ENCODE data around the gene KIRREL1. TPM values are rescaled to one million over a fixed set of nuclear protein-coding genes. Genes with fewer than 3 reads are reported as not detected.
A peak's percentile ranks its signal among the peaks of the same experiment; 100 is the strongest.

KIRREL1 gene
- total and polyA plus RNA-seq, 2 donors from 2014 or later, result 13.7 to 54.9 TPM

DNA sequence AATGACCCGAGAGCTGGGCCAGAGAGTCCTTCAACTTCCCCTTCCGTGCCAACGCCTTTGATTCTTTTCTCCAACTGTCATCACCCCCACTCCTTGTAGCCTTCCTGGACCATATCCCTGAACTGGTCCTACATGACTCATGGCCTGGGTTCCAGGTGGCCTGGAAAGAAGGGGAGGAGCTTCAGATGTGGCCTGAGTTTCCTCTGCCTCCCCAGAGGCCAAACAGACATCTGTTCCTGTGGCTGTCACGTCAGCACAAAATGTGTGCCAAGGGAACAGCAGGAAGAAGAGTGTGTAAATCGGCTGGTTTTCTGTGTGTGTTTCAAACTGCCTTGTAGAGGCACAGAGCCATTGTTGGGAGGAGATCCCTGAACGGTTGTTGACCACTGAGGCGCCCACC is 24.9 kb upstream of the KIRREL1 start:
- peaks cover 0 to 4% (median 0%) of the 10 kb centered on the region in 3 donors for H3K9me3 ChIP-seq (ENCODE audit: control insufficient read depth in 2 of 3, insufficient read depth in 1 of 3, low read length in 3 of 3)
- H3K27ac ChIP-seq (ENCODE audit: low read depth in 2 of 2, low read length in 2 of 2), result no peak overlapping the region
- FAIRE-seq, result no peak
- H3K4me3 ChIP-seq (ENCODE audit: low read length in 3 of 3), result no peak overlapping the region
- no peaks in the 10 kb centered on the region for H3K36me3 ChIP-seq (ENCODE audit: control insufficient read depth in 2 of 3, insufficient read depth in 3 of 3, low read length in 3 of 3)
- peak in 1 of 5 donors; percentile 16 for DNase-seq
- intact Hi-C loops (cut with DNase I), result no loop called here
- no peak for TF ChIP-seq CTCF (IDR thresholded peaks at IDR 0.05; ENCODE audit: borderline replicate concordance, extremely low read depth, insufficient read depth)
- H3K9ac ChIP-seq (ENCODE audit: low read length in 3 of 3), result peak overlapping the region in 1 of 3 donors; percentile 1
- peaks cover 12 to 21% (median 14%) of the 10 kb centered on the region in 3 donors for H3K4me1 ChIP-seq (ENCODE audit: control insufficient read depth in 2 of 3, insufficient read depth in 2 of 3, low read depth in 1 of 3, low read length in 3 of 3)
- H3K27me3 ChIP-seq (ENCODE audit: control insufficient read depth, insufficient read depth, low read length), result no peaks in the 10 kb centered on the region

DNA sequence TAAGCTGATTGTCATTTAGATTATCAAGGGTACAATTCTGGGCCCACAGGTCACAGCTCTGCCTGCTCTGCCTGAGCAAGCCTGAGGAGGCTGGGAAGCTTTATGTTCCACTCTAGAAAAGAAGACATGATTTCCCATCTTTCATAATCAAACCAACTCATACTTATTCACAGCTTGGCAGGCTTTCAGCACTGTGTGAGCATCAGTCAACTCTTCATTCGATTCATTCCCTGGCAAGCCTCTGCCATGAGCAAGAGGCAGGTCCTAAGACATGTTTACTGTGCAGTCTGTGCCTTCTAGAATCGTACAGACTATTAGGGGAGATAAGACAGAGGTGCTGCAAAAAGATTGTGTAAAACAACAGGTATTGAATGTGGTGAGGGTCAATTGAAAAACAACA is 24.5 kb upstream of the KIRREL1 start:
- no peak for DNase-seq
- no peak for TF ChIP-seq CTCF (IDR thresholded peaks at IDR 0.05; ENCODE audit: borderline replicate concordance, extremely low read depth, insufficient read depth)
- no peak overlapping the region for H3K27ac ChIP-seq (ENCODE audit: low read depth in 2 of 2, low read length in 2 of 2)
- no peak for FAIRE-seq
- H3K4me1 ChIP-seq (ENCODE audit: control insufficient read depth in 2 of 3, insufficient read depth in 2 of 3, low read depth in 1 of 3, low read length in 3 of 3), result peaks cover 12 to 21% (median 14%) of the 10 kb centered on the region in 3 donors
- peaks cover 0 to 4% (median 0%) of the 10 kb centered on the region in 3 donors for H3K9me3 ChIP-seq (ENCODE audit: control insufficient read depth in 2 of 3, insufficient read depth in 1 of 3, low read length in 3 of 3)
- H3K36me3 ChIP-seq (ENCODE audit: control insufficient read depth in 2 of 3, insufficient read depth in 3 of 3, low read length in 3 of 3), result no peaks in the 10 kb centered on the region
- no peak overlapping the region for H3K4me3 ChIP-seq (ENCODE audit: low read length in 3 of 3)
- intact Hi-C loops (cut with DNase I), result no loop called here
- H3K27me3 ChIP-seq (ENCODE audit: control insufficient read depth, insufficient read depth, low read length), result no peaks in the 10 kb centered on the region
- peak overlapping the region in 1 of 3 donors; percentile 1 for H3K9ac ChIP-seq (ENCODE audit: low read length in 3 of 3)

DNA sequence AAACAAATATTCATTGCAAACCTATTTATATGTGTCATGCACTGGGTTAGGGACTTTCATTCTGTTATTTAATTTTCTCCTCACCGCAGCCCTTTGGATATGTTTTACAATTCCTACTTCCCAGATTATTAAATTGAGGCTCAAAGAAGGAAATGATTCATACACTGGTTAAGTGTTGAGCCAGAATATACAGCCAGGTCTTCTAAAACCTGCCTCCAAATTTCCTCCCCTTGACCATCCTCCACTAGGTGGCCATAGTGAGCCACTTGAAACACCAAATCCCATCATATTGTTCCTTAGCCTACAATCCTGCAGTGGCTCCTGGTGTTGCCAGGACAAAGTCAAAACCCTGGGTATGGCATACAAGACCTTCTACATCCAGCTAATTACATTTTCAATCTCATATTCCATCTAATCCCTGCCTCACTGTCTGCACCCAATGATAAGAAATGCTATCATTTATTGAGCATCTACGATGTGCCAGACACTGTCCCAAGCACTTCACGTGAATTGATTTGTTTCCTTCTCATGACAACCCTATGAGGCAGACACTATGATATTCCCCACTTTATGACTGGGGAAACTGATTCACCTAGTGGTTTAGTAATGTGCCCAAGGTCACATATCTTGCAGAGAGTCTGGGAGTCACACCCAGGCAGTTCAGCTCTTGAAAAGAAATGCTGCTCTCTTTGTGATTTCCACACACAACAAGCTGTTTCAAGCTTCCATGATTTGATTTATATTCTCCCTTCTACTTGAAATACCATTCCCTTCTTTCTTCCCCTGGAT is 23.6 kb upstream of the KIRREL1 start:
- Histone ChIP-seq H3K27ac (ENCODE audit: low read depth in 2 of 2, low read length in 2 of 2) (no peak overlapping the region), H3K4me1 (ENCODE audit: control insufficient read depth in 2 of 3, insufficient read depth in 2 of 3, low read depth in 1 of 3, low read length in 3 of 3) (peaks cover 12 to 21% (median 14%) of the 10 kb centered on the region in 3 donors), H3K36me3 (ENCODE audit: control insufficient read depth in 2 of 3, insufficient read depth in 3 of 3, low read length in 3 of 3) (no peaks in the 10 kb centered on the region), H3K9me3 (ENCODE audit: control insufficient read depth in 2 of 3, insufficient read depth in 1 of 3, low read length in 3 of 3) (peaks cover 0 to 4% (median 0%) of the 10 kb centered on the region in 3 donors), H3K4me3 (ENCODE audit: low read length in 3 of 3) (no peak overlapping the region), H3K9ac (ENCODE audit: low read length in 3 of 3) (no peak overlapping the region), H3K27me3 (ENCODE audit: control insufficient read depth, insufficient read depth, low read length) (no peaks in the 10 kb centered on the region)
- DNase-seq (peak in 4 of 5 donors; percentile 72 to 87 (median 76)), FAIRE-seq (no peak)
- intact Hi-C loops (cut with DNase I), result no loop called here
- peak; percentile 61 for TF ChIP-seq CTCF (IDR thresholded peaks at IDR 0.05; ENCODE audit: borderline replicate concordance, extremely low read depth, insufficient read depth)

All from kidney (tissue), 14 donors.